HG03378 (cell line): ENCODE measurements around the gene SYT4.

Source experiments
- ATAC-seq: cut with Tn5 transposase; IDR thresholded peaks from one replicate; pipeline ENCODE4 v1.9.1; 2021; ENCODE audit warnings: mild to moderate bottlenecking, moderate library complexity; ENCODE audit not compliant: unreplicated experiment

Gene SYT4

DNA sequence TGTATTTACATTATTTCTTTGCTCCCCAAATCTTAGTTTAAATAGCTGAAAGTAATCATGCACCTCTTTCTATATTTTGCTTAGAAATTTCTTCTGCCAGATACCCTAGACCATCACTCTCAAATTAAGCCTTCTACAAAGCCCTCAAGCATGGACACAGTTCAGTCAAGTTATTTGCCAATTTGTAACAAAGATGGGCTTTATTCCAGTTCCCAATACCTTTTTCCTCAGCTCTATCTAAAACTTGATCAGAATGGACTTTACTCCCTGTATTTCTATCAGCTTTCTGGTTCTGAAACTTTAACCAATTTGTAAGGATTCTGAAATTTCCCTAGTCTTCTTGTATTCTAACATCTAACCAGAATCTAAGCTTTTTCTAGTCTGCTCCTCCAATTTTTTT, 56.6 kb downstream of the SYT4 start:
- no peak for ATAC-seq
